Testis (tissue), 2 donors: ENCODE measurements around the gene RBM33.

Source experiments
- CTCF ChIP-seq, 3 experiments: fragments of 450-650 bp in 2 of 3; fragments of 200-600 bp in 1 of 3; sonication (generic) in 1 of 3; IDR thresholded peaks; one replicate each; pipeline ENCODE4 v1.5.1; 2016 to 2019; ENCODE audit warnings: antibody characterized with exemption in 3 of 3, mild to moderate bottlenecking in 2 of 3, moderate library complexity in 1 of 3
- POLR2A ChIP-seq: fragments of 450-650 bp; IDR thresholded peaks from one replicate; pipeline ENCODE4 v1.6.1; 2017; ENCODE audit warnings: antibody characterized with exemption, mild to moderate bottlenecking, moderate library complexity

- no peak for TF ChIP-seq CTCF (IDR thresholded peaks at IDR 0.05)
- TF ChIP-seq POLR2A = no peak
Measured at GRCh38 chr7:155795951-155796350, 151.5 kb downstream of the RBM33 start.
